ENCODE results near the gene ARVCF.

Gene ARVCF

GRCh38 chr22:19998991-19999820 is 17.4 kb downstream of the ARVCF start:
- no peak for DNase-seq (ENCODE audit: low read depth in 2 of 2)

GRCh38 chr22:19998232-19998951 is 18.2 kb downstream of the ARVCF start:
- DNase-seq (ENCODE audit: low read depth in 2 of 2): no peak

DNA sequence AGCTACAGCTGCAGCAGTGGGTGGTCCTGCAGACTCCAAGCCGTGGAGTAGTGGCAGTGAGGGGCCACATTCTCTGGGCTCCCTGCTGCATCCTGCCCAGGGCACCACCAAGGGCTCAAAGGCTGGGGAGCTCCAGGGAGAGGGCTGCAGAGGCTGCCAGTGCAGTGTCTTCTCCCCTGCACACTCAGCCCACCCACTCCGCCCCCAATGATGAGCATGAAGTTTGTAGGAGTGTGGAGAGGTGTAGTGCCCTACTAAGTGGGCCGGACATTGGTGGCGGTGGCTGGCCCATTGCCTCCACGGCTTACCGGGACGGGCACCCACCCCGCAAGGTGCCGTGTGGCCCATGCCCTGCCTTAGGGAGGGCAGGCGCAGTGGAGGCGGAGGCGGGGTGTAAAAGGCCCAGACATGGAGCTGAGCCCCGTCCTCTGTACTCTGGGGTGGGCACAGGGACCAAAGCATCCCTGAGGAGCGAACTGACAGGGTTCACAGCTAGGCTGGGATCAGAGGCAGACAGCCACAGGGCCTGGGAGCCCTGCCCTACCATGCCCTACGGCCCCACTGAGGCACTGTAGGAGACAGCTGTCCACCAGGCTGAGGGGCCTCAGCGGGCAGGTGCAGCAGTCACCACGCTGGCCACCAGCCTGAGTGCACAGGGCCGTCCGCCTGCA is 18.9 kb downstream of the ARVCF start:
- DNase-seq (ENCODE audit: low read depth in 2 of 2): no peak

- DNase-seq (ENCODE audit: low read depth in 2 of 2): no peak
Measured at GRCh38 chr22:19996694-19997384, 19.8 kb downstream of the ARVCF start.

DNA sequence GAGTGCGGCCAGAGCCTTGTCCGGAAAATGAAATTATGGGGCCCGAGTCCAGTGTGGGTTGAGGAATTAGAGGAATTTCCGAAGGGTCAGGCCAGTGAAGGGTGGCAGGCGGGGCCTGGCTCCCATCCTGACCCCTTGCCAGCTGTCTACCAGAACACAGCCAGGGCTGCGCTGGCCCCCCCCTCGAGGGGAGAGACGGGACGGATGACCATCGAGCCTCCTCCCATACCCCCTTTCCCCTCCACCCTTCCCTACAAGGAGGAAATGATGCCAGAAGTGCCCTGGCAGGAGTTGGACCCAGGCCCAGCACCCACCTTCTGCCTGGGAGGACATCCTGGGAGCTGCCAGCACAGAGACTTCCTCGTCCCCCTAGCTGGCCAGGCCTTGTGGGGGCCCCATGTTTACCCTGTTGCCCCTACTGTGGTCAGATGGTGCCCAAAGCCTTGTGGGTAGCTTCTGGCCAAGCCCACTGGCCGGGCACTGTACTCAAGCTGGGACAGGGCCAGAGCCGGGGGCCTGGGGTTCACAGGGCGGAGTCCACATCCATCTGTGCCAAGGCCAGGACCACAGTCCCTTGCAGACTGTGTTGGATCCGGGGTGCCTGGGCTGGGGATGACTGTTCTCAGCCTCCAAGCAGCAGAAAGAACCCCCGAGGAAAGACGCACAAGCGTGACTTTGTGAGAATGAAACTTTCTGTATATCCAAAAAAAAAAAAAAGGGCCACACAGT is 20.8 kb downstream of the ARVCF start:
- no peak for DNase-seq (ENCODE audit: low read depth in 2 of 2)

DNA sequence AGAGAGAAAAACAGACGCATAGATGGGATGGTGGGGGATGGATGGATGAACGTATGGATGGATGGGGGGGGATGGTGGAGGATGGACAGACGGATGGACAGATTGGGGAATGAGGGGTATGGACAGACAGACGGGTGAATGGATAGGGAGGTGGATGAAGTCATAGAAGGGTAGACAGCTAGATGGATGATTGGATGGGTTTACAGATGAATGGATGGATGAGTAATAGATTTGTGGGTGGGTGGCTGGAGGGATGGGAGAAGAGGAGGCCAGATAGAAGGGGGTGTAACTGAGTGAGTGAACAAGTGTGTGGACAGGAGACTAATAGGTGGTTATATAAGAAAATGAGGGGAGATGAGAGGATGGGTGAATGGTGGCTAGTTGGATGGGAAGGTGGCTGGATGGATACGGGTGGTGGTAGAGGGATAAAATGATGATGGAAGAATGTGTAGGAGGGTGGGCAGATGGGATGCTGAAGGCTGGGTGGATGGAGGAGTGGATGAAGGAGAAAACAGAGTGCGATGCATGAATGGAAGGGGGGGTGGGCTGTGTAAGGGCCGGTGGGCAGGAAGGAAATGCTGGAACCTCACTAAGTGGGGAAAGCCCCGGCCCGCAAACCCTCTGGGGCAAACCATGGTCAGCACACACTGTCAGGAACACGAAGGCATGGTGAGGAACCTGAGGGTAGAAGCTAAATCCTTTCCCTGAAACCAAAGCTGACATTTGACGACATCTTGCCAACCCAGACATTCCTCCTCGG is 21.6 kb downstream of the ARVCF start:
- DNase-seq (ENCODE audit: low read depth in 2 of 2): no peak

DNA sequence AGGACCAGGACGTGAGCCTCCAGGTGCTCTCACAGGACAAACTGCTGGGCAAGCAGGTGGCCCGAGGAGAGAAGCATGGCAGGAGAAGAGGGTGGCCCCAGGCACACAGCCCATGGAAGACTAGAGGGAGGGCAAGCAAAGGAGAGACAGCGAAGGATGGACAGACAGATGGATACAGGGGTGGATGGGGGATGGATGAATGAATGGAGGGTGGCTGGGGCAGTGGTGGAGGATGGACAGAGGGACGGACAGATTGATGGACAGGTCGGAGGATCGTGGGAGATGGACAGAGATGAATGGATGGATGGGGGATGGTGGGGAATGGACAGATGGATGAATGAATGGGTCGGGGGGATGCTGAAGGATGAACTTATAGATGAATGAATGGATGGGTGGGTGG is 22.7 kb downstream of the ARVCF start:
- DNase-seq (ENCODE audit: low read depth in 2 of 2): no peak

GRCh38 chr22:19992921-19993355 is 23.7 kb downstream of the ARVCF start:
- DNase-seq (ENCODE audit: low read depth in 2 of 2): no peak

DNA sequence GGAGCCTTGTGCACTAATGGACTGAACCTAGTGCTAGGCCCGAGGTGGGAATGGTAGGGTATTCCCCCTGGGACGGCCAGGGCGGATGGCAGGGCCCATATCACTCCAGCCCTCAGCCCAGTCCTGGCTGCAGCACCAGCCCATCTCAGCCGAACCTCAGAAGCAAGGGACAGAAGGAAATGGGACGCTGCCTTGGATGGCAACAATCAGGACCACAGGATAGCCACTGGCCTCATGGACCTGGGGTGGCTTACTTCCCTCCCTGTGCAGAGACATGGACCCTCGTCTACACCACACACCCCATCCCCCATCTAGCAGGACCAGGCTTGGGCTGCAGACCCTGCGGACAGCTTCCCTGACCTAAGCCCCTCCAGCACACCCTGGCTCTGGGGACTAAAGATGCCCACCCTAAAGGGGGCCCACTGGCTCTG is 24.1 kb downstream of the ARVCF start:
- DNase-seq (ENCODE audit: low read depth in 2 of 2): no peak

- DNase-seq (ENCODE audit: low read depth in 2 of 2): no peak
Measured at GRCh38 chr22:19991645-19992451, 24.8 kb downstream of the ARVCF start.

DNA sequence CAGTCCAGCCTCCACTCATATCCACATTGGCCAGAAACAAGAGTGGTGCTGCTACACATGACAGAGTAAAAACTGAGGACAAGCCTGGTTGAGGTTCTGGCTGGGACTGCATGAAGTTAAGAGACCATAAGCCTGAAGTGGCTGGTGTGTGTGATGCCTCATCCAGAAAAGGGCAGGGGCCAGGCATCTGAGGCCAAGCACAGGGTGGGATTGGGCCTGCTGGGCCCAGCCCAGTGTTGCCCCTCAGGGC is 25.3 kb downstream of the ARVCF start:
- no peak for DNase-seq (ENCODE audit: low read depth in 2 of 2)

- no peak for DNase-seq (ENCODE audit: low read depth in 2 of 2)
Measured at GRCh38 chr22:19990609-19991394, 25.8 kb downstream of the ARVCF start.

DNA sequence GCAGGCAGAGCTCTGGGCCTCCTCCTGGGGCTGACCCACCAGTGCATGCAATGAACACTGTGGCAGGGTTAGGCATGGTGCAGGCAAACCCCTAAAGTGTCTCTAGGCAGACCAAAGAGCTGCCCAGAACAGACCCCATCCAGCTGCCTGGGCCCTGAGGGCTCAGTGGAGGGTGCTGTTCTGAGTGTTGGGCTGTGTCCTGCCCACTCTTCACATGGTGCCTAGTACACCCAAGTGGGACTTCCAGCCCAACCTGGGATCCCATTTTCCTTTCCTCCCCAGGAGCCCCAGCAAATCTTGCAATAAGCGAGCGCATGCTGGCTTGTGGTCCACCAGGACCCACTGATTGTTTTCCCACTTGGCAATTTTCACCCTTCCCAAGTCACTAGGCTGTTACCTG is 26.4 kb downstream of the ARVCF start:
- no peak for DNase-seq (ENCODE audit: low read depth in 2 of 2)

GRCh38 chr22:19989725-19990067 is 26.9 kb downstream of the ARVCF start:
- DNase-seq (ENCODE audit: low read depth in 2 of 2): no peak

DNA sequence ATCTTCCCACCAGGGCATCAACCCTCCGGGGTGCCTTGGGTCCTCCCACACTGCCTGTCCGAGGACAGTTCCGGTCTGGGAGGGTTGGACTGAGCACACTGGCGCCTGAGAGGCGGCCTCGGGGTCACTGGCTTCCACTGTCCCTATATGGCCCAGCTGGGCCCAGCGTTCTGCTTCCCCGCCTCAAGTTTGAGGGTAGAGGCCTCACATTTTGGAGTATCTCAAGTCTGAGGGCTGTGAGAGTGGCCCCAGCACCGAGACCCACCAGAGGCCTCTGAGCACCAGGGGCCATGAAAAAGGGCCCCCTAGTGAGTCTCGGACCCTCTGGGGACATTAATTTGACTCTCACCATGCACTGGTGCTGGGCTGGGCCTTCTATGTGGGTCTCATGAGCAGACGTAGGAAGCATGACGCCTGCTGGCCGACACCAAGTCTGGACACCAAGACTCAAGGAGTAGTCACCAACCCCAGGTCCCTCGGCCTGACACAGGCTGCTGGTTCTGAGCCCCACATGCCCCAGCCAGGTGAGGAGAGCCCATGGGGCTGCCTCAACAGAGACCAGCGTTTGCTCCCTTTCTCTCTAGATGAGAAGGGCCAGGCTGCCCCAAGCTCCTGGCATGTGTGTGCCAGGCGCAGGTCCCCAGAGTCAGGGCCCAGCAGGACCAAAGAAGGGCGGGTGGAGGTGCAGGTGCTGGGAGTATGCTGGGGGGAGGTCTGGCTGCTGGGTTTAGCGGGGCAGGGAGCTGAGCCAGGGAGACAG is 27.5 kb downstream of the ARVCF start:
- DNase-seq (ENCODE audit: low read depth in 2 of 2): no peak

DNA sequence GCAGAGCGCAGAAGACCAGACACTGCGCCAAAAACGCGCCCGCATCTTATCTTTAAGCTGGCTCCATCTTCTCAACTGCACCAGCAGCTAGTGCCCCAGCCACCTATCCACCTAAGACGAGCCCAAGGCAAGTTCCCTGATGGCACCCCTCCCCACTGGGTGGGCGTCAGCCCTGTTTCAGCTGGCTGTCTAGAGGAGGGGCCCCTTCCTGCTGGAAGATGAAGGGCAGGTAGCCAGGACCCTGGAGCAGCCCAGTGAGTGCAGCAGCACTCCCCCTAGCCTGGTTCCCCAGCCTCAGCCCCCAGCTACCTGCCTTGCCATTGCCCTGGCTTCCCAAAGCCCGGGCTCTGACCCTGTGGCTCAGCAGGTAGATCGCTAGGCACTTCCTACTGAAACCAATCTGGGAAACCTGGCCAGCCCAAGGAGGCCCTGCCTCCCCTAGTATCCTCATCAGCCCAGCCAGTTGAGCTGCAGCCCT is 28.3 kb downstream of the ARVCF start:
- DNase-seq (ENCODE audit: low read depth in 2 of 2): no peak

- DNase-seq (ENCODE audit: low read depth in 2 of 2): no peak
Measured at GRCh38 chr22:19987394-19988306, 29.0 kb downstream of the ARVCF start.
